CD4-positive, alpha-beta T cell treated with Interleukin-2 at 100 ng/mL for 4 hours (primary cell): Measurements from ENCODE around the gene PSMD1.
"Not testable (repeated sequence)": the region's sequence is repeated elsewhere in the genome, so short reads cannot be mapped to it uniquely, and the experiment has no call there.

Experiments
- DNase-seq: peaks from one replicate; pipeline ENCODE4 v3.0.0-alpha.2; 2020; ENCODE audit warnings: low spot score

The PSMD1 gene

DNA sequence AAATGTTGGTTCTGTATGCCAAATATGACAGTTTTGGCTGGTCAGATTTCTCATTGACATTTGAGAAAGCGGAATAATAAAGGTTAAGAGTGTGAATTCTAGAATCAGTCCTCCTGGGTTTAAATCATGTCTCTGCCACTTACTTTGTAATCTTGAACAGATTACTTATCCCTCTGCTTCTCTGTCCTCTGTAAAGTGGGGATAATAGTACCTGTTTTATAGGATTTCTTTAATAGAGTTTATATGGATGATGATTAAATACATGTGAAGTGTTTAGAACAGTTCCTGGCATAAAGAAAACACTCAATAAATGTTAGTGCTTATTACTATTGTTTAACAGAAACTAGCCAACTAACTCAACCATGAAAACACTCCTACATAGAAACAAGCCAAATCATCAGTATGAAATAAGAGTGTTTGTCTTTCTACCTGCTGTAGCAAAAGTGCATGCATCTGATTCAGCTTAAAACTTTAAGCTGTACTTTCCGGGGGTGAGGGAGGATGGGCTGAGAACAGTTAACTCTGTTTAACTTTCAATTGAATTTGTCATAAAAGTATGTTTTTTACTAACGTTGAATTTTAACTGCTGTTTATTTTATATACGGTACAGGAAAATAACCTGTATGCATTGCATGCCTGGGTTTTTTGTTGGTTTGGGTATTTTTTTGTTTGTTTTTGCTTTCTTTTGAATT, 61.4 kb downstream of the PSMD1 start:
- no peak for DNase-seq

DNA sequence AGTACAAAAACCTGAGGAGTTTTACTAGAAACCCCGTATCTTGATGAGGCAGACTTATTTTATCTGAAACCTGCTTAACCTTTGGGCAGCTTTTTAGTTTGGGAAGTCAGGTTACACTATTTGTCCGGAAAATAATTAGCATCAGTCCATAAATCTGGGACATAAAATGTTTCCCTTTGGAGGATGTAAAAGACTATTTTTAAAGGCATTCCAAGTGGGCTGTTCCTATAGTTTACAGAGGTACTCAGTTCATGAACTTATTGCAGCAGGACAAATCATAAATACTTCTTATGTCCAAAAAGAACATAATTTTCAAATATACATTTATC, 61.9 kb downstream of the PSMD1 start:
- no peak for DNase-seq

DNA sequence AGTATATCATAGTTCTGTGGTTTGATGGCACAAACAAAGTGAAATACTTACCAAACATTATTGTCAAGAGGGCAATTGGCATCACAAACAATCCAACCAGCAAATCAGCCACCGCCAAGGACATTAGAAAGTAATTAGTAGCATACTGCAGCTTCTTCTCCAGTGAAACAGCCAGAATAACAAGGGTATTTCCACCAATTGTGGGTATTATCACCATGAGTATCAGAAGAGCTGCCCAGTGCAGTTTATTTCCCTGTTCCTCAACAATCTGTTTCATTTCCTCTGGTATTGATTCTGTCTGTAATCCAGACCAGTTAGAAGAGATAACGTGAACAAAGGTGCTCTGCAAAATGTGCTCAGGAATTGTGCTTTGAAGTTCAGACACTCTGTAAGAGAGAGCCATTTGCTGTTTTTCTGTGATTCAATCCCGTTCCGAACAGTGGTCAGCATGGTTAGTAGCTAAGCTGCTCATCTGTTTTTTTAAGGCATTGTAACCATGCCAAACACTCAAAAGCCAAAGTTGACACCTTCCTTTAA, 66.8 kb downstream of the PSMD1 start:
- DNase-seq, result no peak

DNA sequence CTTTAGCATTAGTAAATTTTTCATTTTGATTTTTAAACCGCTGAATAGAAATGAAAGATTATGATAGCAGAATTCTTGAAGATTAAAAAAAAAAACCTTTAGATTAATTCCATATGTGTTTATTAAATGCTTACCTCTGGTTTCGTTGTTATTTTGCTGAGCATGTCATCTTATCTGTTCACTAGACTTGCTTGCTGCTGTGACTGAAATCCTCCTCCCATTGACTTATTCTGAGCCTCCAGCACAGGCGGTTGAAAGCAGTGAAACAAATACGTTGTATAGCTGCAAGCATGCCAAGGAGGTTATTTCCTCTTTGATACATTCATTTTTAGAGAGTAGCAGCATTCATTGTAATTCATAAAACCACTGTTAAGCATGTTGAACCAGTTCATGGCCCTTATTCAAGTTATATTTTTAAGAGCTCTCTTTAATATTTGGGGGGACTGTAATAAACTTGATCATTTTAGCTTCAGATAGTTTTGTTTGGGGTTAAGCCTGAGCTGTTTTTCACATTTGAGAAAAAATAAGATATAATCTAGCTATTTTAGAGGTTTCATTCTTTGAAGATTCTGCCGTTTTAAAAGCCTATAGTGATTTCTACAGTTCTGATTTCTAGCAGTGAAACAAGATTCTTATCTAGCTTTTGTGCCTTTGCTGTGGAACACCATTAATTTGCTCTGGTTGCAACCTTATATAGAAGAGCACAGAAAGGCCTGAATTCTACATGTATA, 68.3 kb downstream of the PSMD1 start, which contains the start of gene HTR2B:
HTR2B (minus strand) TSS at position 205 of the 731 bp plus-strand sequence. CDS start 1,278 bp downstream, outside the sequence.
- DNase-seq, result no peak

DNA sequence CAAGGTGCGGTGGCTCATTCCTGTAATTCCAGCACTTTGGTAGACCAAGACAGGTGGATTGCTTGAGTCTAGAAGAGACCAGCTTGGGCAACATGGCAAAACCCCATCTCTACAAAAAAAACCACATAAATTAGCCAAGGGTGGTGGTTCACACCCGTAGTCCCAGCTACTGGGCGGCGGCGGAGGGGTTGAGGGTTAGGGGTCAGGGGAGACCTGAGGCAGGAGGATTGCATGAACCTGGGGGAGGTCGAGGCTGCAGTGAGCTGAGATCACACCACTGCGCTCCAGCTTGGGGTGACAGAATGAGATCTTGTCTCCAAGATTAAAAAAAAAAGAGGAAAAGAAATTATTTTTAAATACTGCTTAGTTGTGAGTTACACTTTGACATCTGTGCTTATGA, 69.5 kb downstream of the PSMD1 start:
- no peak for DNase-seq

DNA sequence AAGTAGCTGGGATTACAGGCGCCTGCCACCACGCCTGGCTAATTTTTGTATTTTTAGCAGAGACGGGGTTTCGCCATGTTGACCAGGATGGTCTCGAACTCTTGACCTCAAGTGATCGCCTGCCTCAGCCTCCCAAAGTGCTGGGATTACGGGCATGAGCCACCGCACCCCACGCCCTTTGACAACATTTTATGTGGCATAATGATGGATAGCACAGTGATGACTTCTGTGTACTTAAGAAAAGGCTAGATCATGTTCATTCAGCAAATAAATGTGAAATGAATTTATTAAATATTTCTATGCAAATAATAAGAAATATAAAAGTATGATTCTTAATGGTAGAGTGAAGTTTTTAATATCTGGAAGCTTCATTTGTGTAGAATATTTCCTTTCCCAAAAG, 70.8 kb downstream of the PSMD1 start:
- DNase-seq, result no peak

DNA sequence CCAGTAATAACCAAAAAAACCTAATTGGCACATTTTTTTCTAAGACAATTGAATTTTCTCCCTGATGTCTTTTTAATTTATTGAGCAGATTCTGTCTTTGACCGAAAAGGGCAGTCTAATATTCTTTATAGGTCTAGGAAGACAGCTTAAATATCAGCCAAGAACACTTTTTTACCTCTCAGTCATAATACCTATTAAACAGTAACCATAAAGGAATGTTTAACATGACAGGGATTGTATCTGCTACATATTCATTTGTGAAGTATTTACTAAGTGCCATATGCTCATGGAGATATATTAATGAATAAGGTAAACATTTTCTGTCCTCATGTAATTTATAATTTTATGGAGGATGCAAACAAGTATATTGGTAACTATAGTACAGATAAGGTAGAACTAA, 71.3 kb downstream of the PSMD1 start:
- DNase-seq, result no peak

DNA sequence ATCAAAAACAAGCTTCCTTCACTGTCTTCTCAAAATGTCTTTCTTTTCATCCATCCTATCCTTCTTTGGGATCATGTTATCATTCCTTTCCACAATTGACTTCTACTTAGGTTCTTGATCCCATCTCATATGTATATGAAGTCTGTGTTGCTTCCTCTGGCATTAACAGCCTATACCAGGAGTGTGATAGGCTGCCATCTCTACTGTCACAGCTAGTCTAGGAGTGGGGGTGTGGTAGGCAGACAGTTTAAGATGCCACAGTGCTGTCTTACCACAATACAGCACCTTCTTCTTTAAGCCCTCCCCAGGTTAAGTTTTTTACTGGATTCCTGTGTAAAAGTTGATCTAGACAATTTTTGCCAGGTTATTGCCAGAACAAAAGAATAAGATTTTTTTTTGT, 71.9 kb downstream of the PSMD1 start:
- DNase-seq, result no peak

DNA sequence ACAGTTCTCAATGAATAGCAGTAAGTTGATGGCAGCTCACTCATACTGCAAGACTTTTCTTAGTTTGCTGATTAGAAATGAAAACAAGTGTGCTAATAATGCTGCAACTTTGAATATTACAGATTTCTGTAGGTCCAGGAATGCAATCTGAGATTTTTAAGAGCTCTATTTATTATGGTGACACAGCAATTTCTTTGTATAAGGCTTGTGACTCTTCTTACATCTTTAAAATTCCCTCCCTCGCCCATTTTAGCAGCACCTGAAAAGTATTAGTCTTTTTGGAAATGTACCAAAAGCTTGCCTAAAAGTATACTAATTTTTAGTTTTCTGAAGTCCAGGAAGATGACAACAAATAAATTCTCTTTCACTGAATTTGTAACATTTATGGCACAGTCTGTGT, 72.5 kb downstream of the PSMD1 start:
- DNase-seq, result no peak

DNA sequence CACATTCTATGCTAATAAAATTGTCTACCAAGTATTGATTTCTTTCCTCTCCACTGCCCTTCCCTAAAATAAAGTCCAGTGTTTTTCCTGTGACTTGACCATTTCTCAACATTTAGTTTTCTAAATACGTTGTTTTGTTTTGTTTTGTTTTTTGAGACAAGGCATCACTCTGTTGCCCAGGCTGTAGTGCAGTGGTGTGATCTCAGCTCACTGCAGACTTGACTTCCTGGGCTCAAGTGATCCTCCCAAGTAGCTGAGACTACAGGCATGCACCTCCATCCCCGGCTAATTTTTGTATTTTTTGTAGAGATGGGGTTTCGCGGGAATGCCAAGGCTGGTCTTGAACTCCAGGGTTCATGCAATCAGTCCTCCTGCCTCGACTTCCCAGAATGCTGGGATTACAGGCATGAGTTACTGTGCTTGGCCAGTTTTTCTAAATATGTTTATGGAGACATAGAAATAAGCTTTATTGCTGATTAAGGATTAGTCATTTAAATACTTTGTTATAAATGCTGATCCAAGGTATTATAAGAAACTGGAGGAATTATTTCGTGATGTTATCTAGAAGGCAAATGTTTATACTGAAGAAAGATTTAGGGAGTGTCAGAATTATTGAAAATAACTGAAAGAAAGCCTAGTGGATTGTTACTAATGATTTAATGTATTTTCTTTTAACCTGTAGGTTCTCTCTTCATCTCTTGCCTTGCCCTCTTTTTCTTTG, 73.8 kb downstream of the PSMD1 start:
- DNase-seq, result no peak

DNA sequence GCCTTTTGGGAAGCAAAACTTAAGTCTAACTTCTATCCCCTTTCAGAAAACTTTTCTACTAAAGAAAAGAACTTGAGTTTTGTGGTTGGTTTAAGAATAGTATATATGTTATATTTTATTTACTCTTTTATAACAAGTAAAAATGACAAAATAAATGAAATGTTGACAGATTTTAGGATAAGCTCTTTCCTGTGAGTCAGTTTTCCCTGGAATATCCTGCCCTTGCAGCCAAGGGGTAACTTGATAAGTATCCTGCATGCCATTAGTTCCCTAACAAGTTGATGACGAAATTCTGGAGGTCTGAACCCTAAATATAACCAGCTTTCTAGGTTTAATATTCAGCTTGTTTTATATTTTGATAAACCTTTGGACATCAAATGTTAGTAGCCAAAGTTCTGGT, 75.5 kb downstream of the PSMD1 start:
- DNase-seq, result no peak

DNA sequence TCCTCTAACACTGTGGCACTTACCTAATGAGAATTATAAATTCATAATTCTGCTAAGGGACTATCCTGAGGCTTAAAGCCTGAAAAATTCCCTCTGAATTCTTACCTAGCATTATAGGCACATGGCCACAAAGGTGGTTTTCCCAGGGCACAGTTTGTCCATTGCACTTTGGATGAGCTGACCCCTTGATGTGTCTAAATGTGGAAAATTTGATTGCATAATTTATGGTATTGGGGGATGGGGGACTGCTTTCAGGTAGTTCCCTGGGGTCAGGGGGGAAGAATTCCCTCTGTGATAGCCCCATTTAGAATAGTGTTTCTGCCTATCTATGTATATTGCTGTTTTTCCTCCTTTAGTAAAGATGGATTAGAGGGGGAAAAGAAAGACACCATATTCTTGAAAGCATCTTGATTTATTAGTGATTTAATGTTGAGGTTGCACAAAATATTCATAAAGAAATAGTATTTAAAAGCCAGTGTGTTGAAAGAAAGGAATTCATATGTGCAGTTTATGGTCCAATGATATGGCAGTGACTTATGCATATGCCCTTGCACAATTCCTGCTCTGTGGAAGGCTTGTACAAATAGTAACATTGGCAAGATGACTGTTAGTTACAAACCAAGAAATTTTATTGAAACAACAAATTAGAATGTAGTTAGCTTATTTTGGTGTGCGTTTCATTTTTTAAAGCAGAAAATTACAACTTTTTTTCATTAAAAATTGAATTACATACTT, 76.9 kb downstream of the PSMD1 start:
- DNase-seq, result no peak

DNA sequence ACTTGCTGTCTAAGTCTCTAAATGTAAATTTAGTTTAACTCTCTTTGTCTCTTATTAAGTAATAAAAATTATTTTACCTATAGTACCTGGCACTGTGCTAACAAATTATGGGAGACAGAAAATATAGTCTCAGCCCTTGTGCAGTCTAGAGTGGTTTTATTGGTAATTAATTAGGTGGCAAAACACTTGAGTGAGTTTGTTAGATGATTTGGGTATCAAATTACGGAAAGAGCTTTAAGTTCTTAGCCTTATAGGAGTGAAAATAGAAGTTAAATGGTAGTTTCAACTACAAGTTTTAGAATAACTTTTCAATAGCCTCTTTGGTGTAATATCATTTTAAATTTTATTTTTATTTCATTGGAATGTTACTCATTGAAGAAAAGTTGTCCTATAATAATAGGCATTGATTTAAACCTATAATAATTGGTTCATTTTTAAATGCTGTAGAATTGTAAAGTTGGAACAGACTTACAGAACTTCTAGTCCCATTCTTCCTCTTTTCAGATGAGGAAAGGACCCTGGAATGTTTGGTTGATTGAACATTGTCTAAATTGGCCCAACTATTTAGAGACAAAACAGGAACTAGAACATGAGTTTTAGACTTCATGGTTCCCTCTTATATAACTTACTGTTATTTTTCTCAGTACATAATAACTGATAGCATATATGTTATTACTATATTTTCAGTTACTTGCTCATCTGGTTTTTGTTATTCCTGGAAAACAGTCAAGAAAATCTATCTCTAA, 78.4 kb downstream of the PSMD1 start:
- no peak for DNase-seq

DNA sequence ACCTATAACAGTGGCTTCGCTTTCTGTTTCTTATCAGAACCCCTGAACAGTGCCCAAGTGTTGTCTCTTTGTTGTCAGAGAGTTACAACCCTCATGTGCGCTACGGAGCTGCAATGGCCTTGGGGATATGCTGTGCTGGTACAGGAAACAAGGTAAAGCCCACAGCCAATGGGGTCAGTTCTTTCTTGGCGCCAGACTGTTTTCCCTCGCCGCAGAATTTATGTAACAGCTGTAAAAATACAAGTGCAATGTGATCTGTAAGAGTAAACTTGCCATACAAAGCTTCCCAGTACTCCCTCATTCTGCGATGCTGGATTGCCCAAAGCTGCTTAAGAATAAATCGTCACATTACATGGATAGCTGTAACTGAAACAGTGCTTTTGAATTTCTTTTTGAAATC, 82.0 kb downstream of the PSMD1 start:
- no peak for DNase-seq

DNA sequence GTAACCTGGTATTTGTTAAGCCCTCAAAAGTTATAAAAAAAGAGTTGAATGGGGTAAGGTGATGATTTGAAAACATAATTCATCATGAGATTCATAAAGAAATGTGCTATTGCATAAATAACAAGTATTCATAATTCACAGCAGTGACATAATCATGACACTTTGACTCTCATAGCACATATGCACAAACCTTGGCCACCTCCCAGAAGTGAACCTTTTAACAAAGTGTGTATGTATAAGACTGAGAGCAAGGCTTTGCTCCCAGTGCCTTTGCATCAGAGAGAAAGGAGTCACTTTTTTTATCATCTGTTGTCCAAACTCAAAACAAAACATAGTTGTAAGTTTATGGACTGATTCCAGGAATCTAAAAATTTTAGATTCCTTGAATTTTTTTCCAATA, 83.1 kb downstream of the PSMD1 start:
- DNase-seq, result no peak

DNA sequence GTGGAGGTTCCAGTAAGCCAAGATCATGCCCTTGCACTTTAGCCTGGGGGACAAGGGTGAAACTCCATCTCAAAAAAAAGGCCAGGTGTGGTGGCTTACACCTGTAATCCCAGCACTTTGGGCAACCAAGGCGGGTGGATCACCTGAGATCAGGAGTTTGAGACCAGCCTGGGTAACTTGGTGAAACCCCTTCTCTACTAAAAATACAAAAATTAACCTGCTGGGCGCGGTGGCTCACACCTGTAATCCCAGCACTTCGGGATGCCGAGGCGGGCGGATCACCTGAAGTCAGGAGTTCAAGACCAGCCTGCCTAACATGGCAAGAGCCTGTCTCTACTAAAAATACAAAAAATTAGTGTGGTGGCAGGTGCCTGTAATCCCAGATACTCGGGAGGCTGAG, 84.1 kb downstream of the PSMD1 start:
- not testable (repeated sequence) for DNase-seq

DNA sequence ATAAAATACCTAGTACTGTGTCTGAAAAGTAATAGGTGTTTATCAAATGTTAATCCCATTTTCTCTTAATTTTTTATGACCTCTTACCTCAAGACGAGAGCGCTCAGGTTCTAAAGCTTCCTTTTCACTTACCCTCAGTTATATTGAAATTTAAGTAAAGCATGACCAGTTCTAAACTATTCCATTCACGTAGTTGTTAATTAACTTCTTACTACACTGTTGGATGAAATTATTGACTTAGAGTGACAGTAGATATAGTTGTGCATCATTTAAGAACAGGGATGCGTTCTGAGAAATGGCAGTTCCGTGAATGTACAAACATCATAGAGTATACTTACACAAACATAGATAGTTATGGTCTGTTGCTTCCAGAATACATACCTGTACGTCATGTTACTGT, 88.2 kb downstream of the PSMD1 start:
- no peak for DNase-seq

DNA sequence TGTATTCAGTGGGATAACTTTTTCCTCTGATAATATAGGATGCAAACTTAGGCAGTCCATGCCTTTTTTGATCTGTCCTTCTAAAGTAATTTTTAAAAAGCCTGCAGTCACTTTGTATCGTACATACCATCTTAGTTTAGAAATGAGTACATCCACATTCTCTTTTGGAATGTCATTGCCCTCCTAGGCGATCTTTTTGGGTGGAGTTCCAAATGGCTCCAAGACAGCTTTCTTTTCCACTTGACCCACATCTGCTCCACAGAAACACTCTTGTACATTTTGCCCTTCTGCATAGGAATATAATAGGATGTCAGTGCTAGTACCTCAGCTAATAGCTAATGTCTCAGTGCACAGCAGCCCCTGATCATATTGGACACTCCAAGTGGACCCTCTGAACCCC, 90.0 kb downstream of the PSMD1 start:
- DNase-seq, result no peak

DNA sequence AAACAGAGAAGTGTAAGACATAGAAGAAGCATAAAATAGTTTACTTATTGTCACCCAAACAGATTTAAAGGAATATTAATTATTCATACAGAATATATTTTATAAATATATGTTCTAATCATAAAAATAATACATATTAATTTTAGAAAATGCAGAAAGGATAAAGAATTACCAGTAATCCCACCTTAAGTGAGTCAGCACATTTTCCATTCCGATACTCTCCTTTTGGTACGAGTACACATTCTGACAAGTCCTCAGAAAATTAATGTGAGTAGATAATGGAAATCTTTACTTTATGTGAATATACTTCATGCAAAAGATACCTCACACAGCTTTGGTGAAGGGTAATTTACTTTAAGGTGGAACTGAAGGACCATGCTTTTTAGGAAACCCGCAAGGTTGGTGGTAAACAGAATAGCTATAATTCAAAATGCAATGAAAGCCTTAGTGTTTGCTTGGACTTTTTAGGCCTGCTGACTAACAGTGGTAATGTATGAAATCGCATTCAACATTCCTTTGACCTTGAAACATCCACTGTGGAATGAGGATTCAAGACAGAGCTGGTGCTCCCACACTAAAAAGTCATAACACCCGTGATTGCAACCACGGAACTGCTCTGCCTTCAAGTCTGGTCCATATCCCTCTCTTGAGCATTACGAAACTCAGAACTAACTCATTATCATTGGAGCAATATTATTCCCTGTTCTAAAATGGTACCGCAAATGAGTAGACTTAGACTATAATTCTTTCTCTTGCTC, 96.3 kb downstream of the PSMD1 start:
- no peak for DNase-seq

DNA sequence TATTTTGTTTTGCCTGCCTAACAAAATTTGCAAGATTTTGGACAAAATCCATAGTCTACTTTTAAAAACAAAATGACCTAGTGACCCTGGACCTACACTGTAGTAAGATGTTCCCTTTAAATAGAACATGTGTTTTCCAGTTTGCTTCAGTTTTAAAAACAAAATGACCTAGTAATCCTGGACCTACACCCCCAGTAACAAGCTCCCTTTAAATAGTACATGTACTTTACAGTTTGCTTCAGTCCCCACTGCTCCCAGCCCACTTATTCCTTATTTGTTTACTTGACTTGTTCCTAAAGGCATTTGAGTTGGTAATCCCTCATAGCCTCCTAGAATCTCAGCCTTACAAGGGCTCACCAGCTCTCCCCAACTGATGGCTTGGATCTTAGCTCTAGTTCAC, 102.6 kb downstream of the PSMD1 start:
- DNase-seq, result no peak

DNA sequence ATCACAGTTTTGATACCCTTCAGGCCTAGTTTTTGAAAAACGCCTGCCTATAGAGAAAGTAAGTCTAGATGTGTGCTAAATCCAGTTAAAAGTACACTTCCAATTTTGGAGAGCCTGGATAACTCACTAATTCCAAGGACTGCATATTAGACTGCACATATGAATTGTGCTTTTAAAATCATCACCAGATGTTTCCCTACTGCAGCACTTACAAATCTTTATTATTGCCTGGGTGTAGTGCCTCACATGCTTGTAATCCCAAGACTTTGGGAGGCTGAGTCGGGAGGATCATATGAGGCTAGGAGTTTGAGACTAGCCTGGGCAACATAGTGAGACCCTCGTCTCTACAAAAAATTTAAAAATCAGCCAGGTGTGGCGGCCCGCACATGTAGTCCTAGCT, 104.0 kb downstream of the PSMD1 start:
- no peak for DNase-seq
